ENCODE measurements around the gene TRIP4. TPM values are rescaled to one million over a fixed set of nuclear protein-coding genes. Genes with fewer than 3 reads are reported as not detected.

The TRIP4 gene
- total RNA-seq, 5 donors from 2014 or later (not counting 1 experiment from before 2014, with no cell fraction given), result 17.3 to 24.5 (median 21.7) TPM

DNA sequence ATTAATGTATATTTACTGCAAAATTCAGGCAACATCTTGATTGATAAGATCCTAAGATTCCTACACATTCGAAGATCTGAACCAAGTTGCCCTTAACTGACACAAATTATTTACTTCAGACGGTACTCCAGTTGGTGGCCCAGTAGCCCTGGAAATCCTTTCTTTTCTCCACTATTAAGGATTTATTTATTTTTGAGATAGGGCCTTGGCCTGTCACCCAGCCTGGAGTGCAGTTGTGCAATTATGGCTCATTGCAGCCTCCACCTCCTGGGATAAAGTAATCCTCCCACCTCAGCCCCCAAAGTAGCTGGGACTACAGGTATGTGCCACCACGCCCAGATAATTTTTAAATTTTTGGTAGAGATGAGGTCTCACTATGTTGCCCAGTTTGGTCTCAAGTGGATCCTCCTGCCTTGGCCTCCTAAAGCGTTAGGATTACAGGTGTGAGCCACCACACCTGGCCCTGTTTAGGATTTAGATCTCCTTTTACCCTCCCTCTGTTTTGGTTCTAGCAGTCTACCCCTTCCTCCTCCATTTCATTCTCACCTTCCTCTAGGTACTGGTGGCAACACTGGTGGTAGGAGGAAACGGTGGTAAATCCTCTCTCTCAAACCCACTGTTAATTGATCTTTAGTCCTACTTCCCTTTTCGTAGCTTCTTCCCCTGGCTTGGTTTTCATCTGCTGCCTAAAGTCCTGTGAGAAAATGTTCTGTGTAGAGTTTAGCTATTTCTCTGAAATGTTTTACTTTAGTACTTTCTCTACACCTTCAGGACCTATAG lies 60.1 kb downstream of the TRIP4 start:
- peaks cover 18 to 25% of the 10 kb centered on the region in 2 experiments for H3K4me1 ChIP-seq (ENCODE audit: control insufficient read depth in 1 of 2, extremely low read depth in 1 of 2, insufficient read depth in 2 of 2, low read length in 2 of 2)
- CTCF ChIA-PET, result interaction anchor here in 1 of 2 donors (0.7 kb wide), 1 partner anchor 87 kb away, joined by 5 read pairs; no protein-coding TSS in a partner anchor
- no peak overlapping the region for H3K4me3 ChIP-seq (ENCODE audit: control insufficient read depth in 1 of 2, extremely low read depth in 1 of 2, low read length in 1 of 2)
- ATAC-seq (replicated peaks in 1 of 4) (peak in 3 of 4 experiments; percentile 25 to 67 (median 26)), DNase-seq (no peak)
- no peaks in the 10 kb centered on the region for H3K9me3 Mint-ChIP-seq
- no peaks in the 10 kb centered on the region for H3K27me3 Mint-ChIP-seq
- no peaks in the 10 kb centered on the region for H3K9me3 ChIP-seq
- H3K27ac ChIP-seq (ENCODE audit: low read length), result peak overlapping the region; percentile 21
- POLR2A ChIA-PET, result no interaction called here
- WGBS (ENCODE audit: insufficient coverage), result no CpG with 5 or more reads among the region's 6 CpGs
- H3K27ac Mint-ChIP-seq, result peak overlapping the region; percentile 83 to 94
- no peaks in the 10 kb centered on the region for H3K27me3 ChIP-seq (replicated peaks in 1 of 2; ENCODE audit: control insufficient read depth in 2 of 2, extremely low read depth in 1 of 2, insufficient read depth in 2 of 2, low read length in 1 of 2)
- peaks cover 16% of the 10 kb centered on the region for H3K36me3 Mint-ChIP-seq
- peaks cover 52 to 55% (median 53%) of the 10 kb centered on the region in 3 donors for H3K4me1 Mint-ChIP-seq
- peaks cover 0 to 13% of the 10 kb centered on the region in 2 donors for H3K36me3 ChIP-seq (ENCODE audit: control insufficient read depth in 2 of 2, extremely low read depth in 1 of 2, insufficient read depth in 1 of 2, low read length in 1 of 2)
- H3K4me3 Mint-ChIP-seq, result peak overlapping the region in 1 of 3 donors; percentile 51

DNA sequence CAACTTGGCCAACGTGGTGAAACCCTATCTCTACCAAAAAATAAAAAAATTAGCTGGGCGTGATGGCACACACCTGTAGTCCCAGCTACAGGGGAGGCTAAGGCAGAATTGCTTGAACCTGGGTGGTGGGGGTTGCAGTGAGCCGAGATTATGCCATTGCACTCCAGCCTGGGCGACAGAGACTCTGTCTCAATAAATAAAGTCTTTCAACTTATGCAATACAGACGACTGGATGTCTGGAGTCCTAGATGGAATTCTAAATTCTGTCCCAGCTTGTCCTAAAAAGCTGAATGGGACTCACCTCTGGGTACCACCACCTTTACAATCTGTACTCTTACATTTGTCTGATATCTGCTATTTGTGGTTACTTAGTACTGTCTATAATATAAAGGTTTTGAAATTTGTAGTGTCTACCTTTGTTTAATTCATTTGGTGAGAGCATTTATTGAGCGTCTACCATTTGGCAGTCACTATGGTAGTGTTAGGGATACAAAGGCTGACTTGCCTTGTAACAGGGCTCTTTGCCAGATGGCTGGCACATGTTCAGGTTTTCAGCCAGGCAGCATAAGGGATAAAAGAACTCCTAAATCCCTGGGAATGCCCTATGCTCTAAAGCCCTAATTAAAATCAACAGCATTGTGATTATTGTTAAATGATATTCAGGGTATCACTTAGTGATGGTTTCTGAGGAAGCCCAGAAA lies 65.5 kb downstream of the TRIP4 start:
- H3K36me3 Mint-ChIP-seq, result peaks cover 8% of the 10 kb centered on the region
- peaks cover 51 to 60% (median 57%) of the 10 kb centered on the region in 3 donors for H3K4me1 Mint-ChIP-seq
- ATAC-seq (replicated peaks in 1 of 4), result no peak
- no peak overlapping the region for H3K4me3 Mint-ChIP-seq
- POLR2A ChIA-PET, result interaction anchor here in 1 of 2 donors (0.6 to 0.7 kb wide), 2 partner anchors 105 to 676 kb away, joined by 5 to 8 read pairs; no protein-coding TSS in a partner anchor
- H3K27ac Mint-ChIP-seq, result peak overlapping the region in 1 of 2 donors; percentile 22
- H3K27me3 Mint-ChIP-seq, result no peaks in the 10 kb centered on the region
- Histone ChIP-seq H3K9me3 (no peaks in the 10 kb centered on the region), H3K36me3 (ENCODE audit: control insufficient read depth in 2 of 2, extremely low read depth in 1 of 2, insufficient read depth in 1 of 2, low read length in 1 of 2) (peaks cover 0 to 18% of the 10 kb centered on the region in 2 donors), H3K27ac (ENCODE audit: low read length) (no peak overlapping the region), H3K4me1 (ENCODE audit: control insufficient read depth in 1 of 2, extremely low read depth in 1 of 2, insufficient read depth in 2 of 2, low read length in 2 of 2) (peaks cover 17 to 27% of the 10 kb centered on the region in 2 experiments), H3K4me3 (ENCODE audit: control insufficient read depth in 1 of 2, extremely low read depth in 1 of 2, low read length in 1 of 2) (no peak overlapping the region), H3K27me3 (replicated peaks in 1 of 2; ENCODE audit: control insufficient read depth in 2 of 2, extremely low read depth in 1 of 2, insufficient read depth in 2 of 2, low read length in 1 of 2) (no peaks in the 10 kb centered on the region)
- WGBS (ENCODE audit: insufficient coverage), result no CpG with 5 or more reads among the region's 6 CpGs
- H3K9me3 Mint-ChIP-seq, result no peaks in the 10 kb centered on the region
- CTCF ChIA-PET, result interaction anchor here in 1 of 2 donors (0.6 kb wide), 1 partner anchor 748 kb away, joined by 4 read pairs; no protein-coding TSS in a partner anchor
- no peak for DNase-seq

DNA sequence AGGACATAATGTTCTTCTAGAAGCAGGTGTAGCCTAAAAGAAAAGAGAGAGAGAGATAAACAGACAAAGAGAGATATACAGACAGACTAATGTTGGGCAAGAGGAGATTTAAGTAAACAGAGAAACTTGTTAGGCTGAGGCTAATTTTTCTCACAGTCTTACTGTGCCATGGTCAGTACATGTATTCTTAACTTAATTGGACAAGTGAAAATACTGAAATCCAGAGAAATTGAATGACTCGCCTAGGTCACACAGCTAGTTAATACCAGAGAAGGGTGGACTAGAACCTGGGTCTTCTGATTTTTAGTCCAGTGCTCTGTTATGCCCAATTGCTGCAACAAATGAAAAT lies 66.0 kb downstream of the TRIP4 start:
- peaks cover 13 to 21% of the 10 kb centered on the region in 2 experiments for H3K4me1 ChIP-seq (ENCODE audit: control insufficient read depth in 1 of 2, extremely low read depth in 1 of 2, insufficient read depth in 2 of 2, low read length in 2 of 2)
- H3K36me3 ChIP-seq (ENCODE audit: control insufficient read depth in 2 of 2, extremely low read depth in 1 of 2, insufficient read depth in 1 of 2, low read length in 1 of 2), result peaks cover 0 to 18% of the 10 kb centered on the region in 2 donors
- WGBS (ENCODE audit: insufficient coverage), result 100% methylated on average over 1 of the region's 1 CpG
- H3K4me1 Mint-ChIP-seq, result peaks cover 45 to 57% (median 55%) of the 10 kb centered on the region in 3 donors
- no peaks in the 10 kb centered on the region for H3K27me3 ChIP-seq (replicated peaks in 1 of 2; ENCODE audit: control insufficient read depth in 2 of 2, extremely low read depth in 1 of 2, insufficient read depth in 2 of 2, low read length in 1 of 2)
- ATAC-seq (replicated peaks in 1 of 4), result no peak
- H3K9me3 ChIP-seq, result no peaks in the 10 kb centered on the region
- POLR2A ChIA-PET, result interaction anchor here in 1 of 2 donors (0.7 kb wide), 1 partner anchor 676 kb away, joined by 8 read pairs; no protein-coding TSS in a partner anchor
- no peak for DNase-seq
- H3K27me3 Mint-ChIP-seq, result no peaks in the 10 kb centered on the region
- peaks cover 8% of the 10 kb centered on the region for H3K36me3 Mint-ChIP-seq
- CTCF ChIA-PET, result interaction anchor here in 1 of 2 donors (0.6 kb wide), 1 partner anchor 748 kb away, joined by 4 read pairs; no protein-coding TSS in a partner anchor
- no peak overlapping the region for H3K27ac ChIP-seq (ENCODE audit: low read length)
- no peak overlapping the region for H3K4me3 ChIP-seq (ENCODE audit: control insufficient read depth in 1 of 2, extremely low read depth in 1 of 2, low read length in 1 of 2)
- H3K4me3 Mint-ChIP-seq, result no peak overlapping the region
- H3K9me3 Mint-ChIP-seq, result no peaks in the 10 kb centered on the region
- H3K27ac Mint-ChIP-seq, result peak overlapping the region in 1 of 2 donors; percentile 17

DNA sequence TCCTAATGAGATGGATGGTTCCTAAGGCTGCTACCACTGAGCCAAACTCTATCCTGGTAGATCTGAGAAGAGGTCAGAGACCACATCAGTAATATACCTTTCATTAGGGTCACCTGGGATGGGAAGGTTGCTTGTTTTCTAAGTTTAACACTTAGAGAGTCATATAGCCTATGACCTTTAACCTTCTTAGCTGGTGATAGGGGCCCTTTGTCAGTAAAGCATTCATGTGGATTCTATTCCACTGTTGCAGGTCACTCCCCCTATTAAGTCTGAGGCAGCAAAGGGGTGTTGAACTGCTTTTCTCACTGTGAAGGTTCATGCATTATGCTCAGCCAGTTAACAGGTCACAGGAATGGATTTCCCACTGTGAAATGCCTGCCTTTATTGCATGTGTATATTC lies 66.6 kb downstream of the TRIP4 start:
- ATAC-seq (replicated peaks in 1 of 4), result no peak

GRCh38 chr15:64455961-64456371 lies 68.3 kb downstream of the TRIP4 start:
- Histone ChIP-seq H3K27me3 (replicated peaks in 1 of 2; ENCODE audit: control insufficient read depth in 2 of 2, extremely low read depth in 1 of 2, insufficient read depth in 2 of 2, low read length in 1 of 2) (no peaks in the 10 kb centered on the region), H3K4me3 (ENCODE audit: control insufficient read depth in 1 of 2, extremely low read depth in 1 of 2, low read length in 1 of 2) (no peak overlapping the region), H3K4me1 (ENCODE audit: control insufficient read depth in 1 of 2, extremely low read depth in 1 of 2, insufficient read depth in 2 of 2, low read length in 2 of 2) (peaks cover 13 to 25% of the 10 kb centered on the region in 2 experiments), H3K36me3 (ENCODE audit: control insufficient read depth in 2 of 2, extremely low read depth in 1 of 2, insufficient read depth in 1 of 2, low read length in 1 of 2) (peaks cover 0 to 18% of the 10 kb centered on the region in 2 donors), H3K9me3 (no peaks in the 10 kb centered on the region), H3K27ac (ENCODE audit: low read length) (no peak overlapping the region)
- Mint-ChIP-seq H3K36me3 (peaks cover 4% of the 10 kb centered on the region), H3K4me1 (peaks cover 49 to 59% (median 58%) of the 10 kb centered on the region in 3 donors), H3K27me3 (no peaks in the 10 kb centered on the region), H3K27ac (peak overlapping the region; percentile 87 to 95), H3K9me3 (no peaks in the 10 kb centered on the region), H3K4me3 (peak overlapping the region in 1 of 3 donors; percentile 52)
- POLR2A ChIA-PET, result no interaction called here
- WGBS (ENCODE audit: insufficient coverage), result 80% methylated on average over 1 of the region's 3 CpGs
- CTCF ChIA-PET, result no interaction called here
- ATAC-seq (replicated peaks in 1 of 4) (peak in 1 of 4 experiments; percentile 23), DNase-seq (peak in 7 of 35 experiments; percentile 6 to 29 (median 18))

More for the DNA sequence above, 66.6 kb downstream of the TRIP4 start:
- Mint-ChIP-seq H3K4me3 (no peak overlapping the region), H3K36me3 (peaks cover 8% of the 10 kb centered on the region), H3K27ac (peak overlapping the region; percentile 17 to 21), H3K9me3 (no peaks in the 10 kb centered on the region), H3K4me1 (peaks cover 45 to 58% (median 57%) of the 10 kb centered on the region in 3 donors), H3K27me3 (no peaks in the 10 kb centered on the region)
- H3K9me3 ChIP-seq, result no peaks in the 10 kb centered on the region
- H3K4me1 ChIP-seq (ENCODE audit: control insufficient read depth in 1 of 2, extremely low read depth in 1 of 2, insufficient read depth in 2 of 2, low read length in 2 of 2), result peaks cover 13 to 21% of the 10 kb centered on the region in 2 experiments
- H3K36me3 ChIP-seq (ENCODE audit: control insufficient read depth in 2 of 2, extremely low read depth in 1 of 2, insufficient read depth in 1 of 2, low read length in 1 of 2), result peaks cover 0 to 18% of the 10 kb centered on the region in 2 donors
- no peak overlapping the region for H3K4me3 ChIP-seq (ENCODE audit: control insufficient read depth in 1 of 2, extremely low read depth in 1 of 2, low read length in 1 of 2)
- ChIA-PET CTCF (no interaction called here), POLR2A (interaction anchor here in 1 of 2 donors (0.6 kb wide), 1 partner anchor 9 kb away, joined by 8 read pairs; no protein-coding TSS in a partner anchor)
- DNase-seq, result no peak
- no peak overlapping the region for H3K27ac ChIP-seq (ENCODE audit: low read length)
- H3K27me3 ChIP-seq (replicated peaks in 1 of 2; ENCODE audit: control insufficient read depth in 2 of 2, extremely low read depth in 1 of 2, insufficient read depth in 2 of 2, low read length in 1 of 2), result no peaks in the 10 kb centered on the region

DNA sequence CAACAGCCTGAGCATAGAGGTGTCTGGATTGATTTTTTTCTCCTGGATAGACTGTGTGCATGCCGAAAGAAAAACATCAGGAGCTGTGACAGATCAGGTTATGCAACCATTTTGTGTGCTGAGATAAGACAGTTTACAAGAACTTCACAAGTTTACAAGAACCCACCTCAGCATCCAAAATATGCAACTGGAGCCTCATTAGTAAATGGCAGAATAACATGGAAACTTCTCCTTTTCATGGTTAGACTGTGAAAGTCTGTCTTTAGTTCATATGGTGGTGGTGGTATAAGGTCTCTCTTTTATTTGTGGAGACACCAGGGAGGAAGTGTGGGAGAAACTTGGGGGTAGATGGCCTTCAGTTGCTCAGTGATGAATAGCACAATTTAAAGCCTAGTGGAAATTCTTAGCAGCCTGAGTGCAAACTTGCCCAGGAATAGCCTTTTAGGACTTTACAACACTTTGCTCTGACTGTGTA lies 69.0 kb downstream of the TRIP4 start:
- ChIA-PET POLR2A (interaction anchor here in 1 of 2 donors (1.0 kb wide), 1 partner anchor 18 kb away, joined by 3 read pairs; no protein-coding TSS in a partner anchor), CTCF (interaction anchor here in 1 of 2 donors (0.6 kb wide), 1 partner anchor 29 kb away, joined by 4 read pairs; no protein-coding TSS in a partner anchor)
- peaks cover 0 to 18% of the 10 kb centered on the region in 2 donors for H3K36me3 ChIP-seq (ENCODE audit: control insufficient read depth in 2 of 2, extremely low read depth in 1 of 2, insufficient read depth in 1 of 2, low read length in 1 of 2)
- DNase-seq, result no peak
- H3K27me3 ChIP-seq (replicated peaks in 1 of 2; ENCODE audit: control insufficient read depth in 2 of 2, extremely low read depth in 1 of 2, insufficient read depth in 2 of 2, low read length in 1 of 2), result no peaks in the 10 kb centered on the region
- H3K4me3 ChIP-seq (ENCODE audit: control insufficient read depth in 1 of 2, extremely low read depth in 1 of 2, low read length in 1 of 2), result no peak overlapping the region
- no peaks in the 10 kb centered on the region for H3K9me3 ChIP-seq
- Mint-ChIP-seq H3K27ac (peak overlapping the region; percentile 87 to 95), H3K36me3 (peaks cover 4% of the 10 kb centered on the region), H3K4me1 (peaks cover 54 to 63% (median 62%) of the 10 kb centered on the region in 3 donors), H3K27me3 (no peaks in the 10 kb centered on the region), H3K4me3 (peak overlapping the region in 1 of 3 donors; percentile 52), H3K9me3 (no peaks in the 10 kb centered on the region)
- peaks cover 18 to 25% of the 10 kb centered on the region in 2 experiments for H3K4me1 ChIP-seq (ENCODE audit: control insufficient read depth in 1 of 2, extremely low read depth in 1 of 2, insufficient read depth in 2 of 2, low read length in 2 of 2)
- no peak overlapping the region for H3K27ac ChIP-seq (ENCODE audit: low read length)
- WGBS (ENCODE audit: insufficient coverage), result no CpG with 5 or more reads among the region's 1 CpG
- no peak for ATAC-seq (replicated peaks in 1 of 4)

Measured in T-cell (primary cell).